ENCODE results near the gene NOMO2.
"Not testable (repeated sequence)": the region's sequence is repeated elsewhere in the genome, so short reads cannot be mapped to it uniquely, and the experiment has no call there.

GRCh38 chr16:18571307-18571850, 9.5 kb upstream of the NOMO2 start:
- TF ChIP-seq CTCF, POLR2A (IDR thresholded peaks at IDR 0.05): not testable (repeated sequence)

Data from esophagus squamous epithelium (tissue), 4 donors.